ENCODE measurements around the gene ARHGAP15. TPM values are rescaled to one million over a fixed set of nuclear protein-coding genes. Genes with fewer than 3 reads are reported as not detected.

The ARHGAP15 gene
- total RNA-seq, 1 donor from 2014 or later = 12.4 TPM

DNA sequence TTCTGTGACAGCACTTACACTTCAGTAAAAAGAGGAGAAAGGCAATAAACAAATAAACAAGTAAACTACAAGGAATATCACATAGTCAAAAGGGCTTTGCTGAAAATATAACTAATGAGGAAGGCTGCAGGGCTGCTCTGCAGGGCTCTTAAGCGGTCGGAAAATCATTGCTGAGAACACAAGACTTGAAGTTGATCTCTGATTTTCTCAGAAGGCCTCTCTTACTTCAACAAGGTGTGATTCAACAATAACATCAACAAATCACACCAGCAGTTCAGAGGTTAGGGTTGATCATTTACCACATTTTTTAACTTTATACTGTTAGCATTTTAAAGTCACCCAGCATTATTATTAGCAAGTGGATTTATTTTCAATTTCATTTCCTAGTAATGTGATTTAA lies 215.6 kb downstream of the ARHGAP15 start:
- no peak for DNase-seq (ENCODE audit: low spot score)

DNA sequence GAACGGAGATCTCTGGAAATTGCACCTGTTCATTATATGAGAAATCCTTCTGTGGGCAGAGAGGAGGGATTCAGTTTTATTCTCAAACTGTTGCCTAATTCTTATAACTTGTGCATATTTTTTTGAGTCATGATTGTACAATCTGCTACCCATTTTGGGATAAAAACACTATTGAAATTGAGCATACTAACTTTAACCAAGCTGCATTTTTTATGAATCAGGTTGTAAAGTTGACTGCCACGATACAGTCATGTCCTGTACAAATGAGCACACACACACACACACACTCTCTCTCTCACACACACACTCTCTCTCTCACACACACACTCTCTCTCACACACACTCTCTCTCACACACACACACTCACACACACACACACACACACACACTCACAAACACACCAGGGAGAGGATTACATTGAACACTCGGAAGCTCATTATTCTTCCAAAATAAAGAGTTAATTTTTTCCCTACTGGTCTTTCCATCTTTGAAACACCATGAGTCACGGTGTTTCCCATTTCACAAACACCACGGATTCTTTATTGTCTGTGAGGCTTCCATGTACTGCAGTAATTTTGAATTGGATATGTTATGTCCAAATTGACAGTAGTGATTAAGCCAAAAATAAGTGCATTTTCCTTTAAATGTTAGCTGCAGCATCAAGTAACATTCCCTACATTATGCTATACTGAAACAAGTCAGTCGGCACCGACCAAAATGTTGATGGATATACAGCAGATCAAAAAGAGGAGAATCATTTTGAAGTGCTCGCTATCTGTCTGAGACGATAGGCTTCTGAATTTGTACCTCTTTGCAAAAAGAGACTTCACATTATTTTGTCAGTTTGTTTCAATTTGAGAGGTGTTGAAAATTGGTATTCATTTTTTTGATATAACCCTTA lies 216.9 kb downstream of the ARHGAP15 start:
- no peak for DNase-seq (ENCODE audit: low spot score)

DNA sequence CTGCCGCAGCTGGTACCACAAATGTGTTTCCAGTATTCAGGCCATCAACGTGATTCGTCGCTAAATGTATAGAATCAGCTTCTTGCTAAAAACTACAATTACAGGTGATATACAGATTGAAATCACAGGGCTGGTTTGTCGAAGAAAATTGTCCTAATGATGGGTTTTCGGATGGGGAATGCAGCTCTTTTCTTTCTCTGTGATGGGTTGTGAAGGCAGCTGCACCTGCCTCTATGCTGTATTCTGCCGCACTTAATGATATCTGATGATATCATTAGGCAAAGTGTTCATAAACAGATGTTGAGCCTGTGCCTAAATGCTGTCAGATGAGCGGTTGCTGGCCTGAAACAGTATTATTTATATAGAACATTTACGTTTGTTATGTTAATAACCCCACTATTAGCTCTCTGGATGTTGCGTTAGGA lies 218.1 kb downstream of the ARHGAP15 start:
- DNase-seq (ENCODE audit: low spot score) = no peak

DNA sequence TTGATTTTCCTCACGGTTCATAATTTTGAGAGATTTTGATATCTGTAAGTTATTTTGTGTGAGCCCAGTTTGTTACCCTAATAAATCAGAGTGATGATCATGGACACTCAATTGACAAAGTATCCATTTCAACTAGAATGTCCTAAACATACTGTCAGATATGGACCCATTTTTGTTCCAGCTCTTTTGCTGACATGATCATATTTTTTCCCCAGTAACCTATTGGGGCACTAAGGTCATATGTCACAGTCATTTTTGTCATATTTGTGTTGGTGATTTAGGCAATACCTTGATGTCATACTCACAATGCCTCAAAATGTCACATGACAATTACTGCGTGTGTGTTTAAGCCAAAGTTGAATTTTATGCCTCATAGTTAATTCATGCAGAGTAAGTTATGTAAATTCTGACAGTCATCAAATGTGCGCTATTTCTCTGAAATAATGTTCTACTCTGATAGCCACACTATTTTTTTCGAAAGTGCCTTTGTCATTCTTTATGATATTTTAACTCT lies 218.7 kb downstream of the ARHGAP15 start:
- DNase-seq (ENCODE audit: low spot score) = no peak

DNA sequence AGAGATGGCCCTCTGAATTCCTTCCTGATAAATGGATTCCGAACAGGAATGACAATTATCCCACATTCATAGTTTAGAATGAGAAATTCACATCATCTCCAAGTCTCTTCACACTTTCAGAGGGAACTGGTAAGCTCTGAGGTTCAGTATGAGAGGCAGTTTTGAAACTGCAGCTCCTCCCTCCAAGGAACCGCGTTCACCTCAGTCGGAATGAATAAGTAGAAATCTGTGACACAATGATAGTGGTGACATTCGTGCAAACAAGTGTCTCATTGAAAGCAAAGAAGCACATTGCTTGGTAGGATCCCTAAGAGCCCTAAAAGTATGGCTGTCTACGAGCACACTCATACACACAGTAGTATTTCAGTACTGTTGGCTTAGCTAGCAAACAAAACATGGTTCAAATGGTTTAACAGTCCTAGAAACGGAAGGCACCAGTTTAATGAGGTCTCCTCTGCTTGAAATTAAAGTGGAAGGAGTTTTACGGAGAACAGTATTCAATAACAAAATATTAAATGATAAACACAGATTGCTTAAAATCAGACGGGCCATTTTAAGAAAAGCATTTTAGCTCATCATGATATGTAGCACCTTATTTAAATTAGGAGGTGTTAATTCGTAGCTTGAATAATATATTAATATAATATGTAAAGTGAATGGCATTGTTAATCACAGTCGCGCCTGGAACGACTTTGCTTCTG lies 225.0 kb downstream of the ARHGAP15 start:
- DNase-seq (ENCODE audit: low spot score) = no peak

DNA sequence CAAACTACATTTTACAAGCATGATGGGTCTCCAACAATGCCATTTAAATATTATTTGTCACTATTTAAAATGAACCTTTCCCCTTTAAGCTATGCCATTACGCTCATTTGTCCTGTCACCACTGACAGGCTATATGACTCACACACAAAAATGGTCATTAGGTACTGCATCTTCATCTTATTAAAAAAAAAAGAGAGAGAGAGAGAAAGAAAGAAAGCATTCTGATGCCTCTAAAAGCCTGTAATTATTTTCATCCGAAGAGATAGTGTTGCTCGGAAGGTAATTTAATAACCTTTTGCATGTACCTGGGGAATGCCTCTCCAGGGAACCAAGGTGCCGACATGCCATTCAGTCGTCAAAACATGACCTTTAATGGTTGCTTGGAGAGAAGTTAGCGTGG lies 226.7 kb downstream of the ARHGAP15 start:
- DNase-seq (ENCODE audit: low spot score) = no peak

DNA sequence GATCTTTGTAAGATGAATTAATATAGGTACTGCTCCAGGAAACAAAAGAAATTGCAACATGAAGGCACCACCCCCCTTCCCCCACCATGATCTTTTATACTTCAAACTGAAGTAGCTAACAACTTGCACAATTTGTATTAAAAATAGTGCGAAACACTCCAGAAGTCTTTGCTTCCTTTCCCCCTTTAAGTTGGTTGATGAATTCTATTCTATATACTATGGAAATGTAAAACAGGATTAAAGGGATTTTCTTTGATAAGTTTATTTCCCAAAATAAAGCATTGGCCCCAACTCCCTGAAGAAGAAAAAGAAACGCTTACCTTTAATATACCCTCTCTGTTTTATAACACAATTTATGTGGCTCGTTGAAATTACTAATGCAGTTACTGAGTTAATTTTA lies 227.1 kb downstream of the ARHGAP15 start:
- no peak for DNase-seq (ENCODE audit: low spot score)

DNA sequence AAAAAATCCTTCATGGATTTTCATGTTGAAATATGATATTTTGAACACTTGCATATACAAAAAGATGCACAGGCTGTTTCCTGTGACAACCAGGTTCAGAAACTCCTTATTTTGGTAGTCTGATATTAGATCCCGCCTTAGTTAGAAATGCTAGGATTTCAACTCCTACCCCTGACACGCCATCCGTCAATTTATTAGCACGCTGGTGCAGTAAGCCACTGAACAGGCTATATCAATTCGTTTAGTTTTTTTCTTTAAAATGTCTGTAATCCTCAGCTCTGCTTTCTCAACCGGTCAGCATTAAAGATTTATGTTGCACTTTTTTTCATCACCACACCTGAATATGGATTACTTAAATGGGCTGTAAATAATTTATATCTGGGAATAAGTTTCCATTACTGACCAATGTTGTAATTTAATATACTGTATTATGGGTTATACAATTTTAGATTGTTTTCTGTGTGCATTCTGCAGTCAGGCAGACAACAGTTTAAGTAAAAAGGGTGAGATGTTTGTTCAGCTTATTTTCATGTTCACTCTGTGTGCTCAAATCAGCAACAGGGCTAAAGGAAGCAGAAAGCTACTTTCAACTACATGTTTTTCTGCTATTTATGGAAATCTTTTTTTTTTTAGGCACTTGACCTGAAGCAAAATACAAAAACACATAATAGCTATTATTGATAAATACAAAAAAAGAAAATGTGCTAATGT lies 227.7 kb downstream of the ARHGAP15 start:
- no peak for DNase-seq (ENCODE audit: low spot score)

DNA sequence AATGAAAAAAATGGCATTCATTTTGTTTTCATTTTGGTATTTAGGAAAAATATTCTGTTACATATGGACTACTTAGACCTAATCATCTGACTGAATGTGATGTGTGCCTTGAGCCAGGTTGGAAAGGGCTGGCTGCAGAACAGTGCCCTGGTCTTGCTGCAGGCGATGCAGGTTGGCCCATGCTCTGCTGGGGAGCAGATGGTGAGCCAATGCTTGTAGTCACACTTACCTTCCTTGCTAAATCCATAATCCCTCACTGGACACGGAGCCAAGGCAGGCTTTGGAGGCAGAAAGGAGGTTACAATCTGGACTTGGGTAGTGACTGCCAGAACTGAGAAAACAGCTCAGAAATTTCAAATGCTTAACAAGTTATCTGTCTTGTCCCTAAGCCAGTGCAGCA lies 228.7 kb downstream of the ARHGAP15 start:
- no peak for DNase-seq (ENCODE audit: low spot score)

DNA sequence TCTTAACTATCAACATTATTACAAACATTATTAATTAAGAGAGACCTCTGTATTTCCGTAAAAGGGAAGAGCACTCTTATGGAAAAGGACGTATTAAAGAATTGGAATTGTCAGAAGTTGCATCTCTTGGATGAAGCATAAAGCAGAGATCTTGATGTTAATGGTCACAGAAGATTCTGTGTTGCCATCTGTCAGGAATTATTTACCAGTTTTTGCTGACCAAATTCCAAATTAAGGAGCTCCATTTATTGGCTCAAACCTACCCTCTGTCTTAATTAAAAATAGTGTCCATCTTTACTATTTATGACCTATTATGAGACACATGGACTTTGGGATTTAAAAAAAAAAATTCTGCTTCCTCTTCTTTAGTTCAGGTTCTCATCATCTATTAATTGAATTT lies 232.1 kb downstream of the ARHGAP15 start:
- DNase-seq (ENCODE audit: low spot score) = no peak

DNA sequence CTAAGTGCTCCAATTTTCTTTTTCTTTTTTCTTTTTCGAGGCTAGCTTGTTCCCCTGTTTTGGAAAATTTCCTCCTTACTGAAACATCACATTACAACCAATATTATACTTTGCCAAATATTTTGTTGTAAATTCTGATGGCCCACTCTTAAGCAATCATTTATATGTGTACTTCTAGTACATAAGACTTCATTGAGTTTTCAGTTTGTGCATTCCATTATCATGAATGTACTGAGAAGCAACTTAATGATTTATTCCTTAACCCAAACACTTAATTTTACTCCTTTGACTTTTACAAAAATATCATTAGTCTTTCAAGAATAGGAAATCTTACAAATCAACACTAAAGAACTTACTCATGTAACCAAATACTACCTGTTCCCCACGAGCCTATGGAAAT lies 242.4 kb downstream of the ARHGAP15 start:
- no peak for DNase-seq (ENCODE audit: low spot score)

DNA sequence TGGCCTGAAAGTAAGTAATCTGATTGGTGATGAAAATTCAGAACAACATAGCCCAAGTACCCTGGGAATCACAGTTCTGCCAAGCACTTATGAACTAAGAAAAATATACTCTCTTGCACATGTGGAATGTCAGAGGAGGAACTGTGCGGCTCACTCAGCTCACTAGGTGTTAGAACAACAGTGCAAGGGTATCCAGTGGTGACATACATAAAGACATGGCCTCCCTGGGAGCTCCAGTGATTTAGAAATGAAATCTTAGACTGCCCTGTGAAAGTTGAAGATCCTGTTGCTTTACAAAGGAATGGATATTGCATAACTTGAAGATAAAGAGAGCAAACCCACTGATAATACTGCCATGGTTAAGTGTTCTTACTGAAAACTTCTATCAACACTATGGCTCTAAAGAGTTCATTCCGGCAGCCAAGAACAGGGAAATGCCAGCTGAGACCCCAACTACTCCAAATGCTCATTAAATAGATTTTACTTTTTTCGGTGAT lies 246.2 kb downstream of the ARHGAP15 start:
- no peak for DNase-seq (ENCODE audit: low spot score)

DNA sequence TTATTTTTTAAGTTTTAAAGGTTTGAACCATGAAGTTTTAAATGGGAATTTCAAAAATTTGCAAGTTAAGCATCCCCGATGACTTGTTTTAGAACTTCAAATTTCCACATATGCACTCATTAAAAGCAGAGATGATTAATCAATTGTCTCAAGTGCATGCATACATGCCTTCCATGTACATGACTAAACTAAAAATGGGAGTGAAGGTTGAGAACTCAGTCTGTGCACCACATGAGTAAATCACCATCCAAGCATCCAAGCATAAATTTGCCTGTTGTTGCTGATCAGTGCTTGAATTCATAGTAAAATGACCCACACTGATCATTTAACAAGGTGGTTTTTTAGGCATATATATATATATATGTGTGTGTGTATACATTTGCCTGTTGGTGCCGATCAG lies 249.8 kb downstream of the ARHGAP15 start:
- no peak for DNase-seq (ENCODE audit: low spot score)

DNA sequence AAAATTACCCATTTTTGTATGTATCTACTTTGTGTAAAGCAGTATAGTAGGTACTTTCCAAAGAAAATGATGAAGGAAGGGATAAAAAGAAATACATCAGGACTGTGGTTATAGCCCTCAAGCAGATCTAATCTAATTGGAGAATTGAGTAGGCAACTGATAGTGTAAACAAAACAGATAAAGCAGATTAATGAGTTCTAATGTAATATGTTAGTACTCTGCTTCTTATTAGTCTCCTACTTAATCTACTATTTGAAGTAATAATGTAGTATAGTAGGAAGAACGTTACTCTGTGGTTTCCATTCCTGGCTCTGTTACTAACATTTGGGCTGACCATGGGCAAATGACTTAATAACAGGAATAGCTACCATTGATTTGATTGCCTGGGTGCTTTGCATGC lies 250.7 kb downstream of the ARHGAP15 start:
- DNase-seq (ENCODE audit: low spot score) = no peak

DNA sequence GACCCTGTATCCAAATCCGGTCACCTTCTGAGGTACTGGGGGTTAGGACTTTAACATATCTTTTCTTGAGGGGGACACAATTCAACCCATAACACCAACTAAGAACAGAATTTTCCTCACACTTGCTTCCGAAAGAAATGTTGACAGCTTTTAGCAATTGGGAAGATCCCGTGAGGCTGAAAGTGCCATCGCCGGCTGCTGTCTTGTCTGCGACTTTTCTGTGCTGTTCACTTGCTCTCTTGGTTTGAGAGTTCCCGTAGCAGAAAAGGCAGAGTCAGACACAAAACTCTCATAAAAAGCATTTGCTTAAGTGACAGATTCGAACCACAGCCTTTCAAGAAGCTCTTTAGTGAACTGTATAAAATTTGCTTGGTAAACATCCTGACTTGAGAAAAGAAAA lies 253.4 kb downstream of the ARHGAP15 start:
- DNase-seq (ENCODE audit: low spot score) = no peak

DNA sequence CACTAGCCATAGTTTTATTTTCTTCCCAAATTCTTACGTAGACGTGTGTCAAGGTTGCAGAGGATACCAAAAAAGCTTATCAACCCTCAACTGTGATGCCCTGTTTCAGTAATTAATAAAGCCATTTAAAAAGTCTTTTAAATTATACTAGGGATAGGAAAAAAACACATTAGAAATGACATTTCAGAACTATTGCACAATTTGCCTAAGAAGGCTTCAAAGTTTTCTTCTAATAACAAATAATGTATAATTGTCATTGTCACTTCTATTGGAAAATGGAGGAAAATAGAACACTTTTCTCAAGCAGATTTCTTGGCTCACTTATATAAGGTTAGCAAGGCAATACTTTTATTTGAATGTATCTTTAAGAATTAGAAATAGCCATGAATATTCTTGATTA lies 253.8 kb downstream of the ARHGAP15 start:
- DNase-seq (ENCODE audit: low spot score) = no peak

DNA sequence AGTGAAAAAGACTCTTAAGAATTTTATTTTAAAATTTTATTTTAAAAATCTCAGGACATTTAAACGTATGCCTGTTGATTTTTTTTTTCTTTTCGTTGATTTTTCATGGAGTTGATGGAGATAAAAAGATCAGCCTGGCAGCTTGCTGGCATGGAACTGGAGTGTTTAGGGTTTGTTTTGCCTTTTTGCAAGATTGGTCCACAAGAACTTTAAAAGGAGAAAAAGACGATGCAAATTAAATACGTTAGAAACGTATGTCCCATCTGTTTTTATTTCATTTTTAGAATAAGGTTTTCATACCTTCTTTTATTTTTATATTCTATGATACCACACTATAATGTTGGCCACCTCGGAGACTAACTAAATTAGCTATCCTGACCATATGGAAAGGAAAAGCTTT lies 254.9 kb downstream of the ARHGAP15 start:
- DNase-seq (ENCODE audit: low spot score) = no peak

DNA sequence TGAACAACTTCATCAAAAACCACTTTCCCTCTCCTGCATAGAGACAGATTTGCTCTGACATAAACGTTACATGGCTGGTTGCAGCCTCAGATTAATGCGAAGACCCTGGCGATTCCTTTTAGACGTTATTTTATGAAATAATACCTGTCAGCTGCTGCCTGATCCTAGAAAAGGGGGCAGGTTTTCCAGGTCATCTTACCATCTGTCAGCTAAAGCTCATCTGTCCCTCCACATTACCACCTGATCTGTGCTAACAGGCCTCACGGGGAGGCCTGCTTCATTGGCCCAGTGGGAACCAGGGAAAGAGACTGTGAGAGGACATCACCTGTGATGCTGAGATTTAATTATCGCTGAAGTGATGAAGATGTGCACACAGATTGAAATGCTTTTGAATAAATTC lies 261.0 kb downstream of the ARHGAP15 start:
- DNase-seq (ENCODE audit: low spot score) = no peak

DNA sequence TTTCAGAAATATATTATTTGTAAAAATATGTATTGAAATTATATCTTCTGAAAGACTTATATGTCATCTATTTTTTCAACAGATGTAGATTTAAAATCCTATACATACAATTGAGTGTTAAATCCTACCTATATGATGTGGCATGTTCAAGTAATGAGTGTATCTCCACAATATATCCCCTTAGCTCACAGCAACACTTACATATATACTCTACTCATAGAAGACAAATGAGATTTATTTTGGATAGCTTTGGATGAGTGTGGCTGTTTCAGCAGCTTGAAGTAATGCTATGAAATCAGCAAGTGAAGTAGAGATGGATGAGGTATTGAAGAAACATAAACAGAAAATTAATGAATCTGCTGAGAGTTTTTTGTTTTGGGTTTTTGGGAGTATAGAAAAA lies 263.1 kb downstream of the ARHGAP15 start:
- no peak for DNase-seq (ENCODE audit: low spot score)

DNA sequence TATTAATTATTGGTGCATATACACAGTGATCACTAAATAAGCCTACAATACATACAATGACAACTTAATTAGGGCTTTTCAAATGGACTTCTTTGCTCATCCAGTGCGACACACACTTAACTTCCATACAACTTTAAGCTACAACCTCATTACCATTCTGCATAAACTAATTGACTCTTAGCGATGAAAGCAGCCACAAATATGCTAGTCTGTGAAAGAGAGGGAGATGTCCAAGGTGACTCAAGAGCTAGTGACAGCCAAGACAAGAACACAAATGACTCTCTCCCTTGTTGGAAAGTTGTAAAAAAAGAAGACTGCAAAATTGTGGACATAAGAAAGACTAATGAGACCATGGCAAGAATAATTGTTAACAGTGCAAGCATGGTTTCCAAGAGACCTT lies 264.8 kb downstream of the ARHGAP15 start:
- DNase-seq (ENCODE audit: low spot score) = no peak

DNA sequence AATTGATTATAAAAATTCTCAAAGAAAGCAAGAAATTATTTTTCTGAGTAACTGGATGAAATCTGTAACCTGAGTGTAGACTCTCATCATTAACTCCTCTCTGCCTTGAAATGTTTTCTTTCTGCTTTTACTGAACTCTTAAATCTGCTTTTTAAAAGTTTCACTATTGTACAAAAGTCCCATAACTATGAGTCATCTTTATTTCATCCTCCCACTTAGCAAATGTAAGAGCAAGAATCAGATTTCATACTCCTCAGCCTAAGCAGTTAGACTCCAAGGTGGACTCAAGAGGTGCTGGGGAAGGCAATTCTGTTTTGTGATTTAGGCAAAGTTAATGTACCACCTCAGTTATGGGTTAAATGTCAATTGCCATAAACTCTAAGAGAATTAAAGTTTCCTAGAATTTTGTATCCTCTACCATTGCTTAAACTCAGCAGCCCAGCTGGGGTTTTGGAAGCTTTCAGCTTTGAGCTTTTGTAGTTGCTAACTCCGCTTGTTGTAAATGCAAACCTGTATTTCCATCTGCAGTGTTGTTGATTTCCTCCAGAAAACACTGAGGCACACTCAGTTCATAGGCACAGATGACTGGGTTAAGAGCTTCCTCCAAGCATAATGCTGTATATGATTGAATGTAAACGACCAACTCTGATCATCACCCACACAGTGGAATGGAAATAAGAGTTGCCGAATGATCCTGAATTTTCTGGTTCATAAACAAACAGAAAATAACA lies 268.8 kb downstream of the ARHGAP15 start:
- DNase-seq (ENCODE audit: low spot score) = no peak

DNA sequence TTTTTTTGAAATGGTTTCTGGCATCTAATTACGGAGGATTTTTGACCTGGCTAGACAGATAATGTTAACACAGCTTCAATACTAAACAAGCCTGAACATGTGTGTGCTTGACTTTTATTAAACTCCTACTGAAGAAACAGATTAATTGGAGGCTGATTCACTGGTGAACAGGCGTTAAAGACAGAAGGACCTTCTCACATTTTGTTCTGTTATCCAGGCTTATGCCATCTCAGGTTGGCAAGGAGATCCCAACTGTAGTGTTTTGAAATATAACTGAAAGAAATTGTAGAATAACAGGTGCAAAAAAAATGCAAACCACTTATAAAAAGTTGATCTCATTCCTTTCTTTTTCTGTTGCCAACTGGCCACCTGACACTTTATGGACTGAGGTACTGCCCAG lies 269.6 kb downstream of the ARHGAP15 start:
- DNase-seq (ENCODE audit: low spot score) = no peak

All from ureter (tissue), 1 donor.